GM21528 (cell line): ENCODE data around the gene NLGN3.

ENCODE experiments used
- ATAC-seq: cut with Tn5 transposase; IDR thresholded peaks from one replicate; pipeline ENCODE4 v1.9.1; 2021; ENCODE audit warnings: mild to moderate bottlenecking, moderate library complexity; ENCODE audit not compliant: unreplicated experiment, low FRiP score

The NLGN3 gene

GRCh38 chrX:71118032-71118984 is 26.3 kb upstream of the NLGN3 start, which contains the start of gene MED12:
MED12 (plus strand) TSS chrX:71118596; CDS start chrX:71118755, 159 bp downstream.
- peak; percentile 90 for ATAC-seq

GRCh38 chrX:71118985-71119535 is 25.6 kb upstream of the NLGN3 start:
- peak; percentile 21 for ATAC-seq

- ATAC-seq, result no peak
Measured at GRCh38 chrX:71128166-71128833, 16.3 kb upstream of the NLGN3 start.

DNA sequence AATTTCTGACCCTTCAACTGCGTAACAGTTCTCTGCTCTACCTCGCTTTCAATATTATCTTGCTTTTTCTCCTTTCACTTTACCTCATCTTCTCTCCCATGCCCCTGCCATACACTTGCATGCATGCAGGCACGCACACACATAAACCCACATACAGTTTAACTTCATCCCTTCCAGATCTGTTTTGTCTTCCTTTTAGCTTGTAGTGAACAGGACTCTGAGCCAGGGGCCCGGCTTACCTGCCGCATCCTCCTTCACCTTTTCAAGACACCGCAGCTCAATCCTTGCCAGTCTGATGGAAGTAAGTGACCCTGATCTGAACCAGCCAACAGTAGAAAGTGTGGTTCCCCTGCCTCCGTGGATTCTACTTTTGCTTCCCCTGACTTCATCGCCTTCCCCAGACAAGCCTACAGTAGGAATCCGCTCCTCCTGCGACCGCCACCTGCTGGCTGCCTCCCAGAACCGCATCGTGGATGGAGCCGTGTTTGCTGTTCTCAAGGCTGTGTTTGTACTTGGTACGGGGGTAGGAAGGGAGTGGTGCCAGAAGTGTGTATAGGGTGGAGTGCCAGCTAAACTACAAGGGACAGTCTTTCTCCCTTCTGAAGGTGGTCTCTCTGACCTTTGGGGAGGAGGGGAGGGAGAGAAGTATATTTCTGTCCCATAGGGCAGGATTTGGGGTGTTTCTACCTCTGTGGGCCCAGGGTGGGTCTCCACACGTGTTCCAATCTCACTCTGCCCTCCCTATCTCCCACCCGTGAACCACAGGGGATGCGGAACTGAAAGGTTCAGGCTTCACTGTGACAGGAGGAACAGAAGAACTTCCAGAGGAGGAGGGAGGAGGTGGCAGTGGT is 15.5 kb upstream of the NLGN3 start:
- no peak for ATAC-seq

DNA sequence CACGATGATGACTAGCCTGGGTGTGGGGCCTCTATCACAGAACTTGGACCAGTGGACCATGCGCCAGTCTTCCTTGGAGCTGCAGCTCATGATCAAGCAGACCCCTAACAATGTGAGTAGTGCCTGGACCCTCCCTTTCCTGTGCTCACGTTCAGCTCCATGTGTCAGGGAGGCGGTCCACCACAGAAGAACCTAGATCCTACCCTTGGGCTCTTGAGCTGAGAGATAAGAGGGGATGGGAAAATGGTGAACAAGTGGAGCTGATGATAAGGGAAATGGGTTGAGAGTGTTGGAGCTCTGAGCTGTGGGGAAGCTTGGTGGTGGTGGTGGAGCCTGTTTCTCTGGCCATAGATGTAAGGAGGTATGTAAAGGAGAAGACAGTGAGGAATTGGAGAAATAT is 13.1 kb upstream of the NLGN3 start:
- ATAC-seq, result no peak

GRCh38 chrX:71140440-71140839 is 4.2 kb upstream of the NLGN3 start:
- ATAC-seq, result no peak

DNA sequence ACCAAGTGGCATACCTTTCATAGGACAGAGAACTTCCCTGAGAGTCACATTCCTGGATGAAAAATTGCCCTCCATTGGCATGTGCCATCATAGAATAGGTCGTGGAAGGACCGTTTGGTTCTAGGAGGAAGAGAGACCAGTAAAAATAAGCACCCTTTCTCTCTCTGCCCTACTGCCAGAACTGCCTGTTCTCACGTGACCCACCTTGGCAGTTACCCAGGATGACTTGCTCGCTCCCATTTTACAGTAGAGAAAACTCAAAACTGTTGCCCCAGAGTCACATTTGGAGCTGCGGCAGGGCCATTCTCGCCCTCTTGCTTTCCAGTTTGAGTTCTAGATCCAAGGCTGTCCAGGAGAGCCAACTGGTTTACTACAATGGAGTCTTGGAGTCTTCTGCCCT is 1.1 kb upstream of the NLGN3 start:
- ATAC-seq, result no peak

DNA sequence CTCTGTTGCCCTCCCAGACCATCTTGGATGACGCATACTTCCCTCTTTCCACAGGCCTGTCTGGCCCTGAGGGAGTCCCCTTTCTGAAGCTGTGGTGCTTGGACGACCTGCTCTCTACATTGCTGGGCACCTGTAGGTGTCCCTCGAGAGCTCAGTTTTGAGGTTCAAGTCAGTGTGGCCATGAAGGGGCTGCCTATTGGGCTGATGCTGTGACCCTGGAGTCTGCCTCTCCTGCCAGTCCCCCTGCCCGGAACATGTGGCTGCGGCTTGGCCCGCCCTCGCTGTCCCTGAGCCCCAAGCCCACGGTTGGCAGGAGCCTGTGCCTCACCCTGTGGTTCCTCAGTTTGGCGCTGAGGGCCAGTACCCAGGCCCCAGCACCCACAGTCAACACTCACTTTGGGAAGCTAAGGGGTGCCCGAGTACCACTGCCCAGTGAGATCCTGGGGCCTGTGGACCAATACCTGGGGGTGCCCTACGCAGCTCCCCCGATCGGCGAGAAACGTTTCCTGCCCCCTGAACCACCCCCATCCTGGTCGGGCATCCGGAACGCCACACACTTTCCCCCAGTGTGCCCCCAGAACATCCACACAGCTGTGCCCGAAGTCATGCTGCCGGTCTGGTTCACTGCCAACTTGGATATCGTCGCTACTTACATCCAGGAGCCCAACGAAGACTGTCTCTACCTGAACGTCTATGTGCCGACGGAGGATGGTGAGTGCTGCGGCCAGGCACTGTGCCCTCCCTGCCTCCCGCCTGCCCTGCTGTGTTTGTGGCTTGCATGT is 3.0 kb downstream of the NLGN3 start:
- ATAC-seq, result no peak

- ATAC-seq, result no peak
Measured at GRCh38 chrX:71148278-71148663, 3.6 kb downstream of the NLGN3 start.

DNA sequence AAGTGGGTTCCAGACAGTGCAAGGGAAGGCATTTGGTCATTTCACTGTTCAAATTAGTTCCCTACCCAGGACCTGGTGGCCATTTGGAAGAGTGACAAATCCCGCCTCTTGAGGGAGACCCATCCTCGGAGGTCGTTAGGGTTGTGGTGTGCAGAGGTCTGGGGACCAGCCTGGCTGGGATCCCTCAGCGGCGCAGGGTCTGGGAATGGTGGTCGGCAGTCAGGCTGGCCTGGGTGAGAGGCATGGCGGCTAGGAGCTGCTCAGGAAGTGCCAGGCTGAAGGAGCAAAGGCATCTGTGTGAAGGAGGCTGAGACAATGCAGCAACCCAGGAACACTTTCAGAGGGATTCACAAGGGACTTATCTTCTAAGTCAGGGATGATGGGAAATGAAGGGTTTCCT is 6.7 kb downstream of the NLGN3 start:
- no peak for ATAC-seq

DNA sequence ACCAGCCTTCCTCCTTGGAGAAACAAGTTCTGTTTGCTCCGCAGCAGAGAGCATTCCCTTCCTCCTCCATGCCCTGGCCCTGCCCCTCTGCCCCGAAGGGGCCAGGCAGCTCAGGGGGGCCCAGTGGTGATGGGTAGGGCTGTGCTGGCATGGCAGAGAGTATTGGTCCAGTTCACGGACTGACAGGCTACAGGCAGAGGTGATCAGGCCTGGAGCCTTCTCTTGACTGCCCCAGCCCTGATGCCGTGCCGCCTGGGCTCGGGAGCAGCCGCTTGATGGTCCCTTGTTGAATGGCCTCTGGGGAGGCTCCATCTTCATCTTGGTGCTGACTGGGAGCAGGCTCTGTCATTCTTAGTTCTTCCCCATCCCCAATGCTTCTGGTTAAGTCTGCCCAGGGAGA is 9.6 kb downstream of the NLGN3 start:
- ATAC-seq, result no peak

GRCh38 chrX:71154641-71155040 is 10.0 kb downstream of the NLGN3 start:
- ATAC-seq, result no peak

DNA sequence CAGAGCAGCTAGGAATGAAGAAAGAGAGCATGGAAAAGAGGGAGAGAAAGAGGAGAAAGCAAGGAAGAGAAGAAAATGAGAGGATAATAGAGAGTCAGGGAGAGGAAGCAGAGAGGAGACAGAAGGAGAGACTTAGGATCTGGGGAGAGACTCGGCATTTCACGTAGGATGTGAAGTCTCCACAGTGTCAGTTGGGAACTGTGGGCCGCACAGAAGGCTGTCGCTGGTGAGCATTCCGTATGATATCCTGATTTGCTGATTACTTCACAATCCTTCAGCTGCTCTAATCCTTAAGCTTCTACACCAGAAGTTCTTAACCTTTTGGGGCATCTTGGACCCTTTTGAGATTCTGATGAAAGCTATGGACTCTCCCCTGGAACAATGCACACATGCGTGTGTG is 14.0 kb downstream of the NLGN3 start:
- ATAC-seq, result no peak

DNA sequence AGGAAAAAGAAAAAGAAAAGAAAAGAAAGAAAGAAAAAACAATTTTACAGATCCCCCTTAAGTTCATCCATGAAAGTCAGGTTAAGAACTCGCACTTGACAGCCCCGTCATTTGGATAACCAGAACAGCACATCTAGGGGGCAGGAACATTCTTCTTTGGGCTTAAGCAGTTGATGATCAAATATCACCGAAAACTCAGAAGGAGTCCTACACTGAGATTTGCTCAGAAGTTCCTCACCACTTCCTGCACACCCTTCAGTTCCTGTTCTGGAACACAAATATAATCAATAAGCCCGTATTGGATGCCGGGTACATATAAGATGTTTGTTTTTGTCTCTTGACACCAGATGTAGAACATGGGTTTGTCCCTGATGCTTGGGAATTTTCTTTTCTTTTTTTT is 14.7 kb downstream of the NLGN3 start:
- ATAC-seq, result no peak

DNA sequence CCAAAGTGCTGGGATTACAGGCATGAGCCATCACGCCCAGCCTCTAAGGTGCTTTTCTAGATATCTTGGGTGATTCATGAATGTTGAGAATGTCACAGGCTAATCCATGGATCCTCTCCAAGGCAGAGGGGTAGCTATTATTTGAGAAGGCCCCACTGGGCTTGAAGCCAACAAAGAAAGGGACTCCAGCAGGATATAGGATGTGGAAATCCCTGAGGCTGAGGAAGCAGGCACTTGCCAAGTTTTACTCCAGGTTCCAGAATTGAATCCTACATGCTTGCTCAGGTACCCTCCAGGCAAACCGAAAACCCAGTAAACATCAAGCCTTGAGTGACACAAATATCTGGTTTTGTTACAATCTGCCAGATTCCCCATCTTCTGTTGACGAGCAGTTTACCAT is 15.8 kb downstream of the NLGN3 start:
- ATAC-seq, result no peak

- no peak for ATAC-seq
Measured at GRCh38 chrX:71162981-71163380, 18.3 kb downstream of the NLGN3 start.

GRCh38 chrX:71164071-71164470 is 19.4 kb downstream of the NLGN3 start:
- ATAC-seq, result no peak

- no peak for ATAC-seq
Measured at GRCh38 chrX:71166461-71166860, 21.8 kb downstream of the NLGN3 start.

DNA sequence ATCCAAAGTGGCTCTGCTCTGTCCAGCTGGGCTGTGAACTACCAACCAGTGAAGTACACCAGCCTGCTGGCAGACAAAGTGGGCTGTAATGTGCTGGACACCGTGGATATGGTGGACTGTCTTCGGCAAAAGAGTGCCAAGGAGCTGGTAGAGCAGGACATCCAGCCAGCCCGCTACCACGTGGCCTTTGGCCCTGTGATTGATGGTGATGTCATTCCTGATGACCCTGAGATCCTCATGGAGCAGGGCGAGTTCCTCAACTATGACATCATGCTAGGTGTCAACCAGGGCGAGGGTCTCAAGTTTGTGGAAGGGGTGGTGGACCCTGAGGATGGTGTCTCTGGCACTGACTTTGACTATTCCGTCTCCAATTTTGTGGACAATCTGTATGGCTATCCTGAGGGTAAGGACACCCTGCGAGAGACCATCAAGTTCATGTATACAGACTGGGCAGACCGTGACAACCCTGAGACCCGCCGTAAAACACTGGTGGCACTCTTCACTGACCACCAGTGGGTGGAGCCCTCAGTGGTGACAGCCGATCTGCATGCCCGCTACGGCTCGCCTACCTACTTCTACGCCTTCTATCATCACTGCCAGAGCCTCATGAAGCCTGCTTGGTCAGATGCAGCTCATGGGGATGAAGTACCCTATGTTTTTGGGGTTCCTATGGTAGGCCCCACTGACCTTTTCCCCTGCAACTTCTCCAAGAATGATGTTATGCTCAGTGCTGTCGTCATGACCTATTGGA is 22.6 kb downstream of the NLGN3 start:
- ATAC-seq, result no peak
